MCF 10A (cell line): ENCODE measurements around the gene LRRC40. TPM values are rescaled to one million over a fixed set of nuclear protein-coding genes. Genes with fewer than 3 reads are reported as not detected.

Experiments used
- BruUV-seq: library from RNA; stranded (reverse); fragments of 400-500 nt; replicated peaks from 2 replicates; lab custom pipeline; 2021; lab: Mats Ljungman, UMichigan
- CTCF ChIA-PET: fragments of 300-600 bp; sonication (Branson Sonifier 250); formaldehyde crosslinking; extraction: SDS; loops from one replicate; lab custom pipeline; 2021; ENCODE audit warnings: antibody characterized with exemption, inconsistent platforms; lab: Yijun Ruan, JAX
- POLR2A ChIA-PET: fragments of 300-600, 350-650 bp; sonication (Branson Sonifier 250); formaldehyde crosslinking; extraction: SDS; loops from one replicate; lab custom pipeline; 2020; ENCODE audit warnings: antibody characterized with exemption, inconsistent platforms; lab: Yijun Ruan, JAX
- DNase-seq: peaks from one replicate; pipeline ENCODE4 v3.0.0-alpha.2; 2018; ENCODE audit not compliant: unreplicated experiment
- H3K27ac Mint-ChIP-seq: one replicate; pipeline ENCODE4 v1.8.0; 2022; ENCODE audit warnings: mild to moderate bottlenecking, low read depth, mixed read lengths; ENCODE audit not compliant: unreplicated experiment
- H3K27me3 Mint-ChIP-seq: one replicate; pipeline ENCODE4 v1.8.0; 2022; ENCODE audit warnings: mixed read lengths; ENCODE audit not compliant: insufficient read depth, unreplicated experiment
- H3K36me3 Mint-ChIP-seq: one replicate; pipeline ENCODE4 v1.8.0; 2022; ENCODE audit warnings: mild to moderate bottlenecking, moderate library complexity, mixed read lengths; ENCODE audit not compliant: insufficient read depth, unreplicated experiment
- H3K4me1 Mint-ChIP-seq: one replicate; pipeline ENCODE4 v1.8.0; 2022; ENCODE audit warnings: mixed read lengths; ENCODE audit not compliant: insufficient read depth, unreplicated experiment
- H3K4me3 Mint-ChIP-seq: one replicate; pipeline ENCODE4 v1.8.0; 2022; ENCODE audit warnings: mild to moderate bottlenecking, moderate library complexity, mixed read lengths; ENCODE audit not compliant: unreplicated experiment
- H3K9me3 Mint-ChIP-seq: one replicate; pipeline ENCODE4 v1.8.0; 2022; ENCODE audit warnings: mixed read lengths; ENCODE audit not compliant: unreplicated experiment
- intact Hi-C: fragments of 100-400 bp; cut with micrococcal nuclease; formaldehyde crosslinking; loops from 2 replicates; pipeline ENCODE4 v1.14.1; 2022
- total RNA-seq: library from RNA; stranded (reverse); gene quantifications from 2 replicates; pipeline ENCODE4 v1.2.3, GENCODE V29; 2022
- TF ChIP-seq, protein P1 (sequence below): fragments of 200-600 bp; IDR thresholded peaks from one replicate; pipeline ENCODE4 v1.8.0; 2022; ENCODE audit warnings: antibody characterized with exemption, mild to moderate bottlenecking; ENCODE audit not compliant: unreplicated experiment

The LRRC40 gene
- total RNA-seq, 1 experiment from 2014 or later = 14.7 TPM

GRCh38 chr1:70150444-70150843 is 54.9 kb downstream of the LRRC40 start:
- BruUV-seq = no TSS peak
- Mint-ChIP-seq H3K36me3 (peaks cover 18% of the 10 kb centered on the region), H3K4me1 (peaks cover 5% of the 10 kb centered on the region), H3K27ac (no peak overlapping the region), H3K27me3 (no peaks in the 10 kb centered on the region), H3K9me3 (no peaks in the 10 kb centered on the region), H3K4me3 (no peak overlapping the region)
- intact Hi-C loops = no loop called here
- TF ChIP-seq, protein P1, sequence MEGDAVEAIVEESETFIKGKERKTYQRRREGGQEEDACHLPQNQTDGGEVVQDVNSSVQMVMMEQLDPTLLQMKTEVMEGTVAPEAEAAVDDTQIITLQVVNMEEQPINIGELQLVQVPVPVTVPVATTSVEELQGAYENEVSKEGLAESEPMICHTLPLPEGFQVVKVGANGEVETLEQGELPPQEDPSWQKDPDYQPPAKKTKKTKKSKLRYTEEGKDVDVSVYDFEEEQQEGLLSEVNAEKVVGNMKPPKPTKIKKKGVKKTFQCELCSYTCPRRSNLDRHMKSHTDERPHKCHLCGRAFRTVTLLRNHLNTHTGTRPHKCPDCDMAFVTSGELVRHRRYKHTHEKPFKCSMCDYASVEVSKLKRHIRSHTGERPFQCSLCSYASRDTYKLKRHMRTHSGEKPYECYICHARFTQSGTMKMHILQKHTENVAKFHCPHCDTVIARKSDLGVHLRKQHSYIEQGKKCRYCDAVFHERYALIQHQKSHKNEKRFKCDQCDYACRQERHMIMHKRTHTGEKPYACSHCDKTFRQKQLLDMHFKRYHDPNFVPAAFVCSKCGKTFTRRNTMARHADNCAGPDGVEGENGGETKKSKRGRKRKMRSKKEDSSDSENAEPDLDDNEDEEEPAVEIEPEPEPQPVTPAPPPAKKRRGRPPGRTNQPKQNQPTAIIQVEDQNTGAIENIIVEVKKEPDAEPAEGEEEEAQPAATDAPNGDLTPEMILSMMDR = no peak
- no peak for DNase-seq
- CTCF ChIA-PET = interaction anchor here (1.2 to 1.8 kb wide), 2 partner anchors 9 to 17 kb away, joined by 4 to 10 read pairs; no protein-coding TSS in a partner anchor
- POLR2A ChIA-PET = interaction anchor here (0.6 kb wide), 1 partner anchor 467 kb away, joined by 3 read pairs; no protein-coding TSS in a partner anchor

DNA sequence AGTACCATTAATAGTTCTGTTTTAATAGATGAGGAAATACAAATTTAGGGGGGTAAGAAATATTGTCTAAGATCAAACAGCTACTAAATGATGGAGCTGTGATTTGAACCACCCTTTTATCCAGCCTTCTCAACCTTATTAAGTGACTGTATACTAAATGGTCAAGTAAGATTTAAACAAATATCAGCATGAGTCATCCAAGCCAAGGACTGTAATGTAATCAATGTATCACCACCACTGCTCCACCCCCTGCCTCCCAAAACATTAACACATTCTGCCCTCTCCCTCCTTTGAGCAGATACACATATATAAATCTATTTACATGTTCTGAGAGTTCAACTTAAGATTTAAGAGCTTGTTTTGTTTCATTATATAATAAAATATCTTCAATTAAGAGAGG is 58.9 kb downstream of the LRRC40 start:
- Mint-ChIP-seq H3K4me3 (no peak overlapping the region), H3K4me1 (peaks cover 5% of the 10 kb centered on the region), H3K36me3 (peaks cover 6% of the 10 kb centered on the region), H3K27ac (no peak overlapping the region), H3K9me3 (no peaks in the 10 kb centered on the region), H3K27me3 (no peaks in the 10 kb centered on the region)
- ChIA-PET POLR2A (no interaction called here), CTCF (interaction anchor here (0.5 to 1.5 kb wide), 7 partner anchors 8 to 704 kb away, joined by 3 to 8 read pairs (median 3); no protein-coding TSS in a partner anchor)
- TF ChIP-seq, protein P1 = no peak
- peak; percentile 10 for DNase-seq
- intact Hi-C loops = no loop called here
- no TSS peak for BruUV-seq

GRCh38 chr1:70143048-70143659 is 62.2 kb downstream of the LRRC40 start:
- Mint-ChIP-seq H3K27me3 (no peaks in the 10 kb centered on the region), H3K27ac (no peak overlapping the region), H3K36me3 (peaks cover 6% of the 10 kb centered on the region), H3K4me3 (no peak overlapping the region), H3K9me3 (no peaks in the 10 kb centered on the region), H3K4me1 (peaks cover 5% of the 10 kb centered on the region)
- no TSS peak for BruUV-seq
- DNase-seq = no peak
- TF ChIP-seq, protein P1 = no peak
- intact Hi-C loops = no loop called here
- ChIA-PET POLR2A (no interaction called here), CTCF (interaction anchor here (0.6 to 3.3 kb wide), 5 partner anchors 10 to 1793 kb away, joined by 3 to 27 read pairs (median 5); no protein-coding TSS in a partner anchor)

DNA sequence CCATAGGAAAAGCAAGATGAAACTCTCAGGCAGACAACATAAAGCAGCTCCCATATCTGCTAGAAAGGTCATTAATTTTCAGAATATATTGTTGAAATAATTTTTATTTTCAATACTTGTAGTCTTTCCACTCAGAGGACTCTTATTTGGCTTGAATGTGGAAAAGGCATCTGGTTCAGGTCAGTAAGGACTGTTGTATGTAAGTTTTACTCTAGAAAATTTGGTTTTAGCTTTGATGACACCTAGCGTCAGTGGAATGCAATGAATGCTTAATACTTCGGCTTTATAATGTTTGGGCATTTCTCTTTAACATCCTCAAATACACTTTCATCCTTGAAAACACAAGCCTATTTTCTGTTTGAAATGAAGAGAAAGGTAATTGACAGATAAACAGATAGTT is 63.3 kb downstream of the LRRC40 start:
- intact Hi-C loops = no loop called here
- H3K27ac Mint-ChIP-seq = no peak overlapping the region

More for the DNA sequence above, 63.3 kb downstream of the LRRC40 start:
- peaks cover 5% of the 10 kb centered on the region for H3K4me1 Mint-ChIP-seq
- POLR2A ChIA-PET = interaction anchor here (0.6 to 1.5 kb wide), 2 partner anchors 18 to 269 kb away, joined by 3 to 4 read pairs; partner anchors contain the start of gene CTH
- no peak overlapping the region for H3K4me3 Mint-ChIP-seq
- no peak for DNase-seq
- no peaks in the 10 kb centered on the region for H3K9me3 Mint-ChIP-seq
- no TSS peak for BruUV-seq
- CTCF ChIA-PET = interaction anchor here (1.3 to 3.3 kb wide), 3 partner anchors 9 to 908 kb away, joined by 3 to 27 read pairs (median 3); no protein-coding TSS in a partner anchor
- H3K36me3 Mint-ChIP-seq = peaks cover 4% of the 10 kb centered on the region
- TF ChIP-seq, protein P1 = peak; percentile 29
- no peaks in the 10 kb centered on the region for H3K27me3 Mint-ChIP-seq
